T-helper 17 cell (primary cell): Measurements from ENCODE around the gene HDC. TPM values are rescaled to one million over a fixed set of nuclear protein-coding genes. Genes with fewer than 3 reads are reported as not detected.
A peak's percentile ranks its signal among the peaks of the same experiment; 100 is the strongest.

Source experiments
- ATAC-seq: fragments of 150-1000 bp; cut with Tn5 transposase; 2 replicates; pipeline ENCODE4 v1.10.0; 2021; ENCODE audit warnings: mild to moderate bottlenecking, moderate library complexity
- DNase-seq, 3 donors: peaks; one replicate each; pipeline versions ENCODE4 v3.0.0 to v3.0.0-alpha.2; 2020 to 2021
- H3K9me3 ChIP-seq: one replicate; pipeline ENCODE4 v1.7.0; 2013; ENCODE audit warnings: low read length, mild to moderate bottlenecking; ENCODE audit not compliant: control insufficient read depth, poor library complexity, severe bottlenecking
- H3K27ac Mint-ChIP-seq: one replicate; pipeline ENCODE4 v1.8.0; 2022; ENCODE audit warnings: mild to moderate bottlenecking, moderate library complexity, mixed read lengths
- H3K27me3 Mint-ChIP-seq: one replicate; pipeline ENCODE4 v1.8.0; 2022; ENCODE audit warnings: mixed read lengths
- H3K36me3 Mint-ChIP-seq: one replicate; pipeline ENCODE4 v1.8.0; 2022; ENCODE audit warnings: low read depth, mixed read lengths
- H3K4me1 Mint-ChIP-seq: one replicate; pipeline ENCODE4 v1.8.0; 2022; ENCODE audit warnings: mild to moderate bottlenecking, mixed read lengths
- H3K4me3 Mint-ChIP-seq: one replicate; pipeline ENCODE4 v1.8.0; 2022; ENCODE audit warnings: mild to moderate bottlenecking, moderate library complexity, mixed read lengths
- total RNA-seq, 4 donors: library from RNA in 2 of 4; stranded (reverse) in 2 of 4; gene quantifications; one replicate each; pipeline ENCODE4 v1.2.3 and lab custom pipeline; 2022 to 2026

The HDC gene
- total RNA-seq, 2 donors from 2014 or later: 3.5 to 8.1 TPM

GRCh38 chr15:50275908-50276307 lies 10.4 kb upstream of the HDC start:
- H3K4me3 Mint-ChIP-seq: no peak overlapping the region
- H3K27me3 Mint-ChIP-seq: no peaks in the 10 kb centered on the region
- no peak for ATAC-seq
- no peak overlapping the region for H3K27ac Mint-ChIP-seq
- H3K36me3 Mint-ChIP-seq: no peaks in the 10 kb centered on the region
- H3K4me1 Mint-ChIP-seq: peaks cover 5% of the 10 kb centered on the region
- no peaks in the 10 kb centered on the region for H3K9me3 ChIP-seq
- no peak for DNase-seq

- peaks cover 4% of the 10 kb centered on the region for H3K4me1 Mint-ChIP-seq
- DNase-seq (no peak), ATAC-seq (no peak)
- H3K36me3 Mint-ChIP-seq: no peaks in the 10 kb centered on the region
- H3K27me3 Mint-ChIP-seq: no peaks in the 10 kb centered on the region
- peak overlapping the region; percentile 10 for H3K4me3 Mint-ChIP-seq
- H3K27ac Mint-ChIP-seq: no peak overlapping the region
- H3K9me3 ChIP-seq: no peaks in the 10 kb centered on the region
Observed at GRCh38 chr15:50275091-50275490, 9.6 kb upstream of the HDC start.

- DNase-seq (no peak), ATAC-seq (no peak)
- Mint-ChIP-seq H3K27me3 (no peaks in the 10 kb centered on the region), H3K4me3 (no peak overlapping the region), H3K36me3 (peaks cover 10% of the 10 kb centered on the region), H3K27ac (no peak overlapping the region), H3K4me1 (peaks cover 6% of the 10 kb centered on the region)
- H3K9me3 ChIP-seq: no peaks in the 10 kb centered on the region
Observed at GRCh38 chr15:50267577-50267976, 2.1 kb upstream of the HDC start.

DNA sequence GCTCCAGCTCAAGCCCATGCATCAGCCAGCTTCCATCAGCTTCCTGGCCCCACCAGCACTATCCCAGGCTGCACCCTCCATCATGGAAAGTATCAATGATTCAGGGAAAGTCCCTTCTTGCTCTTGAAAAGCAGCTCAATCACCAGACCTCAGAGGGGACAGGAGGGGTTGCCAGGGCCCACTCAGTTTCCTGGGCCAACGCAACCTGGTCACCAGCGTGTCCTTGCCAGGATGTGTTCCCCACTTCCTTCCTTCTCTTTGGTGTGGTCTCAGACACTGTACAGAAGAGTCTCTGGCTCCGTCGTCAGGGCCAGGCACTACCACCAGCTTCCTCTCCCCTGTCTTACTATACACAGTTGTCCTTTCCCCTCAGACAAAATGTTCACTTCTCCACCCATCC lies 3.0 kb downstream of the HDC start:
- no peaks in the 10 kb centered on the region for H3K9me3 ChIP-seq
- no peak overlapping the region for H3K4me3 Mint-ChIP-seq
- peak overlapping the region; percentile 80 for H3K27ac Mint-ChIP-seq
- ATAC-seq (peak; percentile 66), DNase-seq (no peak)
- H3K27me3 Mint-ChIP-seq: no peaks in the 10 kb centered on the region
- H3K36me3 Mint-ChIP-seq: peaks cover 9% of the 10 kb centered on the region
- H3K4me1 Mint-ChIP-seq: peaks cover 25% of the 10 kb centered on the region

DNA sequence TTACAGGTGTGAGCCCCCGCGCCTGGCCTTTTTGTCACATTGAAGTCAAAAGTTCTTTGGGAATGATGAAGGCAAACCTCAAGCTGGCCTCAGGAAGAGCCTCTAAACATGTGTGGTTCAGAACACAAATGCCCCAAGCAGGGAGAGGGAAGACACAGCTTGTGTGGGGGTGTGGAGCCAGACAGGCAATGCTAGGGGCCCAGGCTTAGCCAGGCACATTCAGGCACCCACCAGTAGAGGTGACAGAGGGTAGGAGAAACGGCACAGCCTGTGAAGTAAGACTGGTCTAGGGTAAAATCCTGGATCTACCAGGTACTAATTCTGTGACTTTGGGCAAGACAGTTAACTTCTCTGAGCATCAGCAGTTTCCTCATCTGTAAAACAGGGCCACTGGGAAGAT lies 3.5 kb downstream of the HDC start:
- no peak overlapping the region for H3K4me3 Mint-ChIP-seq
- H3K27me3 Mint-ChIP-seq: no peaks in the 10 kb centered on the region
- H3K36me3 Mint-ChIP-seq: peaks cover 6% of the 10 kb centered on the region
- H3K4me1 Mint-ChIP-seq: peaks cover 25% of the 10 kb centered on the region
- H3K27ac Mint-ChIP-seq: no peak overlapping the region
- ATAC-seq (peak; percentile 50), DNase-seq (no peak)
- H3K9me3 ChIP-seq: no peaks in the 10 kb centered on the region

GRCh38 chr15:50260969-50261496 lies 4.5 kb downstream of the HDC start:
- H3K27me3 Mint-ChIP-seq: peaks cover 2% of the 10 kb centered on the region
- ATAC-seq: no peak
- H3K27ac Mint-ChIP-seq: peak overlapping the region; percentile 9
- DNase-seq: no peak
- no peaks in the 10 kb centered on the region for H3K9me3 ChIP-seq
- H3K4me3 Mint-ChIP-seq: no peak overlapping the region
- peaks cover 25% of the 10 kb centered on the region for H3K4me1 Mint-ChIP-seq
- H3K36me3 Mint-ChIP-seq: peaks cover 2% of the 10 kb centered on the region

- H3K27me3 Mint-ChIP-seq: peaks cover 4% of the 10 kb centered on the region
Observed at GRCh38 chr15:50259276-50259675, 6.2 kb downstream of the HDC start.

GRCh38 chr15:50257924-50258323 lies 7.6 kb downstream of the HDC start:
- Mint-ChIP-seq H3K27ac (no peak overlapping the region), H3K4me1 (peaks cover 22% of the 10 kb centered on the region), H3K27me3 (peaks cover 4% of the 10 kb centered on the region), H3K36me3 (peaks cover 2% of the 10 kb centered on the region), H3K4me3 (no peak overlapping the region)
- ATAC-seq (no peak), DNase-seq (no peak)
- no peaks in the 10 kb centered on the region for H3K9me3 ChIP-seq

More at GRCh38 chr15:50259276-50259675, 6.2 kb downstream of the HDC start:
- Mint-ChIP-seq H3K36me3 (peaks cover 2% of the 10 kb centered on the region), H3K4me1 (peaks cover 25% of the 10 kb centered on the region), H3K4me3 (no peak overlapping the region), H3K27ac (no peak overlapping the region)
- ATAC-seq (no peak), DNase-seq (no peak)
- no peaks in the 10 kb centered on the region for H3K9me3 ChIP-seq

GRCh38 chr15:50257332-50257731 lies 8.2 kb downstream of the HDC start:
- no peak for DNase-seq
- H3K36me3 Mint-ChIP-seq: peaks cover 2% of the 10 kb centered on the region
- no peak overlapping the region for H3K27ac Mint-ChIP-seq
- no peak for ATAC-seq
- peaks cover 17% of the 10 kb centered on the region for H3K4me1 Mint-ChIP-seq
- H3K9me3 ChIP-seq: no peaks in the 10 kb centered on the region
- H3K27me3 Mint-ChIP-seq: peaks cover 8% of the 10 kb centered on the region
- no peak overlapping the region for H3K4me3 Mint-ChIP-seq

GRCh38 chr15:50256188-50257041 lies 9.1 kb downstream of the HDC start:
- Mint-ChIP-seq H3K27ac (no peak overlapping the region), H3K36me3 (peaks cover 2% of the 10 kb centered on the region), H3K27me3 (peaks cover 12% of the 10 kb centered on the region), H3K4me1 (peaks cover 12% of the 10 kb centered on the region), H3K4me3 (no peak overlapping the region)
- ATAC-seq (no peak), DNase-seq (no peak)
- H3K9me3 ChIP-seq: no peaks in the 10 kb centered on the region

DNA sequence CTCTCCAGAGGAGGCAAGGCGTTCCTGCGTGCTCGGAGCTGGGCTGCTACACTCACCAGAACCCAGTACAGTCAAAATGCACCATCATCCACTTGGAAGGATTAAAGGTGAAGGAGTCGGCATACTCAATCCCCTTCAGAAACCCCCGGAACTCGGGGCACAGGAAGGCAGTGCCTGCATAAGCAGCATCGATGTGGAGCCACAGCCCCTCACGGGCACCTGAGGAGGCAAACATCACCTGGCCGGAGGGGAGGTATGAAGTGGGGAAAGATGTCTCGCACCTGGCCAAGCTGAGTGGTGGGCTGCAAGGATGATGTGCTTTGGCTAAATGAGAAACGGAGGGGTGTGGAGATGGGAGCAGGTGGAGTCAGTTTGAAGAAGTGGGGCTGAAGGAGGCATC lies 13.0 kb downstream of the HDC start:
- DNase-seq: no peak
- Mint-ChIP-seq H3K27ac (no peak overlapping the region), H3K27me3 (peaks cover 24% of the 10 kb centered on the region), H3K4me1 (peaks cover 5% of the 10 kb centered on the region), H3K36me3 (no peaks in the 10 kb centered on the region), H3K4me3 (no peak overlapping the region)
- ATAC-seq: no peak
- H3K9me3 ChIP-seq: no peaks in the 10 kb centered on the region

DNA sequence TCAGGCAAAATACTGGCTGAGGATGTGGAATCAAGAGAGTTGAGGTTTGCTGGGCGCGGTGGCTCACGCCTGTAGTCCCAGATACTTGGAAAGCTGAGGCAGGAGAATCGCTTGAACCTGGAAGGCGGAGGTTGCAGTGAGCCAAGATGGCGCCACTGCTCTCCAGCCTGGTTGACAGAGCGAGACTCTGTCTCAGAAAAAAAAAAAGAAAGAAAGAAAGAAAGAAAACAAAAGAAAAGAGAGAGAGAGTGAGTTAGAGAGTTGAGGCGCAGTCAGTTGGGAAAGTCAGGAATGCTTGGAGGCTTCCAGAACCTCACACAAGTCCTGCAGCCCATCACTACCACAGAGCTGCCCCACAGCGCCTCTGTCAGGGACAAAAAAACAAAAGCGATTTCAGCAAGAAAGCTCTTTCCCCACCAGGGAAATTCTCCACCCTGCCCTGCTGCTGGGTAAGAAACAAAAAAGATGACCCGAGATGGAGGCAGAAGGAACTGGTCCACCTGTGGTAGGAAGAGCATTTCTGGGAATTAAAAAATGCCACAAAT lies 13.8 kb downstream of the HDC start:
- Mint-ChIP-seq H3K36me3 (no peaks in the 10 kb centered on the region), H3K27ac (no peak overlapping the region), H3K4me1 (peaks cover 7% of the 10 kb centered on the region), H3K4me3 (no peak overlapping the region), H3K27me3 (peaks cover 24% of the 10 kb centered on the region)
- no peak for DNase-seq
- no peaks in the 10 kb centered on the region for H3K9me3 ChIP-seq
- no peak for ATAC-seq

GRCh38 chr15:50250760-50251394 lies 14.6 kb downstream of the HDC start:
- H3K36me3 Mint-ChIP-seq: no peaks in the 10 kb centered on the region
- no peak overlapping the region for H3K4me3 Mint-ChIP-seq
- no peak overlapping the region for H3K27ac Mint-ChIP-seq
- ATAC-seq: no peak
- H3K4me1 Mint-ChIP-seq: peaks cover 7% of the 10 kb centered on the region
- peaks cover 21% of the 10 kb centered on the region for H3K27me3 Mint-ChIP-seq
- DNase-seq: no peak
- H3K9me3 ChIP-seq: no peaks in the 10 kb centered on the region
